Measurements from ENCODE around the gene RAB41.

- TF ChIP-seq EZH2 (IDR thresholded peaks at IDR 0.05; ENCODE audit: low read length) = no peak
- TF ChIP-seq, protein P1, sequence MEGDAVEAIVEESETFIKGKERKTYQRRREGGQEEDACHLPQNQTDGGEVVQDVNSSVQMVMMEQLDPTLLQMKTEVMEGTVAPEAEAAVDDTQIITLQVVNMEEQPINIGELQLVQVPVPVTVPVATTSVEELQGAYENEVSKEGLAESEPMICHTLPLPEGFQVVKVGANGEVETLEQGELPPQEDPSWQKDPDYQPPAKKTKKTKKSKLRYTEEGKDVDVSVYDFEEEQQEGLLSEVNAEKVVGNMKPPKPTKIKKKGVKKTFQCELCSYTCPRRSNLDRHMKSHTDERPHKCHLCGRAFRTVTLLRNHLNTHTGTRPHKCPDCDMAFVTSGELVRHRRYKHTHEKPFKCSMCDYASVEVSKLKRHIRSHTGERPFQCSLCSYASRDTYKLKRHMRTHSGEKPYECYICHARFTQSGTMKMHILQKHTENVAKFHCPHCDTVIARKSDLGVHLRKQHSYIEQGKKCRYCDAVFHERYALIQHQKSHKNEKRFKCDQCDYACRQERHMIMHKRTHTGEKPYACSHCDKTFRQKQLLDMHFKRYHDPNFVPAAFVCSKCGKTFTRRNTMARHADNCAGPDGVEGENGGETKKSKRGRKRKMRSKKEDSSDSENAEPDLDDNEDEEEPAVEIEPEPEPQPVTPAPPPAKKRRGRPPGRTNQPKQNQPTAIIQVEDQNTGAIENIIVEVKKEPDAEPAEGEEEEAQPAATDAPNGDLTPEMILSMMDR (optimal IDR thresholded peaks at IDR 0.05 in 1 of 3, IDR thresholded peaks at IDR 0.05 in 1 of 3, conservative IDR thresholded peaks at IDR 0.05 in 1 of 3; ENCODE audit: extremely low read depth in 1 of 3, insufficient read depth in 2 of 3, low read length in 3 of 3) = no peak
Observed at GRCh38 chrX:70257423-70258288, 24.3 kb upstream of the RAB41 start.
